Upper lobe of left lung (tissue), 4 donors: ENCODE measurements around the gene LONP2.

ENCODE experiments used
- POLR2AphosphoS5 ChIP-seq, 2 donors: sonication (generic); formaldehyde crosslinking; IDR thresholded peaks; one replicate each; pipeline ENCODE4 v1.5.1; 2017; ENCODE audit warnings: antibody characterized with exemption in 2 of 2
- TF ChIP-seq, protein P1 (sequence below), 6 experiments: fragments of 450-650 bp in 4 of 6; fragments of 200-600 bp in 2 of 6; sonication (generic) in 2 of 6; IDR thresholded peaks; one replicate each; pipeline ENCODE4 v1.5.1; 2016 to 2019; ENCODE audit warnings: antibody characterized with exemption in 6 of 6

DNA sequence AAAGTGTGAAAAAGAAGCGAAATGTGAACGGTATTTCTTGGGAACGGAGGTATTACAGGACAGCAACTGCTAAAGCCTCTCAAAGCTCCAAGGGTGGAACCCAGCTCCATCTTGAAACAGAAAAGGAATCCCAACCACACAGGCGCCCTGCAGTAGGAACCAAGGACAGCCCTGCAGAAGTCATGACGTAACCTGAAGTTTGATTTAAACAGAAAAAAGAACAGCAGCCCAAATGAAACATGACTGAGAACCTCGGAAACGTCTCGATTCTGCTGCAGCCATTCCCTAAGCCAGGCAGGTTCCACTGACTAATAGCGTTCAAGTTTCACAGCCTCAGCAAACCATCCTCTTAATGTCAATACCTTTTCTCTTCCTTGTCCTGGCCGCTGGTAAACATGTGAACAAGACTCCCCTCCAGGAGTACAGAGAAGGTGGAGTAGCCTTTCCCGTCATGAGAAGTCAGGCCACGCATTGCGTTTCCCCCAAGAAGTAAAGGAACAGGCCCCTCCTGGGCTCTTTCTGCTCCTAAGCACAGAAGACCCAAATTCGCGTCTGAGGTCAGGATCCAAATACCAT is 121.0 kb downstream of the LONP2 start:
- TF ChIP-seq, protein P1, sequence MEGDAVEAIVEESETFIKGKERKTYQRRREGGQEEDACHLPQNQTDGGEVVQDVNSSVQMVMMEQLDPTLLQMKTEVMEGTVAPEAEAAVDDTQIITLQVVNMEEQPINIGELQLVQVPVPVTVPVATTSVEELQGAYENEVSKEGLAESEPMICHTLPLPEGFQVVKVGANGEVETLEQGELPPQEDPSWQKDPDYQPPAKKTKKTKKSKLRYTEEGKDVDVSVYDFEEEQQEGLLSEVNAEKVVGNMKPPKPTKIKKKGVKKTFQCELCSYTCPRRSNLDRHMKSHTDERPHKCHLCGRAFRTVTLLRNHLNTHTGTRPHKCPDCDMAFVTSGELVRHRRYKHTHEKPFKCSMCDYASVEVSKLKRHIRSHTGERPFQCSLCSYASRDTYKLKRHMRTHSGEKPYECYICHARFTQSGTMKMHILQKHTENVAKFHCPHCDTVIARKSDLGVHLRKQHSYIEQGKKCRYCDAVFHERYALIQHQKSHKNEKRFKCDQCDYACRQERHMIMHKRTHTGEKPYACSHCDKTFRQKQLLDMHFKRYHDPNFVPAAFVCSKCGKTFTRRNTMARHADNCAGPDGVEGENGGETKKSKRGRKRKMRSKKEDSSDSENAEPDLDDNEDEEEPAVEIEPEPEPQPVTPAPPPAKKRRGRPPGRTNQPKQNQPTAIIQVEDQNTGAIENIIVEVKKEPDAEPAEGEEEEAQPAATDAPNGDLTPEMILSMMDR (IDR thresholded peaks at IDR 0.05), result no peak
- no peak for TF ChIP-seq POLR2AphosphoS5 (IDR thresholded peaks at IDR 0.05)
